Measurements from ENCODE around the gene CCDC87.

The CCDC87 gene

DNA sequence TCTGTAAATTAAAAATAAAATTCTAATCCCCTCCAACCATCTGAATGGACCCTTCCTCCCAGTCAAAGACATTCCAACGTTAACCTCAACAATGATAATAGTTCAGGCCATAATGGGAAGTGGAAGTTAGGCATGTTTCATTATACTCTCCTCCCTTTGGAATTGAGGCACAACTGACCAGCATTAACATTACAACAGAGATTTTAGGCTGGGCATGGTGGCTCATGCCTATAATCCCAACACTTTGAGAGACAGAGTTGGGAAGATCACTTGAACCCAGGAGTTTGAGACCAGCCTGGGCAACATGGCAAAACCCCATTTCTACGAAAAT, 22.0 kb downstream of the CCDC87 start:
- no peak for DNase-seq

DNA sequence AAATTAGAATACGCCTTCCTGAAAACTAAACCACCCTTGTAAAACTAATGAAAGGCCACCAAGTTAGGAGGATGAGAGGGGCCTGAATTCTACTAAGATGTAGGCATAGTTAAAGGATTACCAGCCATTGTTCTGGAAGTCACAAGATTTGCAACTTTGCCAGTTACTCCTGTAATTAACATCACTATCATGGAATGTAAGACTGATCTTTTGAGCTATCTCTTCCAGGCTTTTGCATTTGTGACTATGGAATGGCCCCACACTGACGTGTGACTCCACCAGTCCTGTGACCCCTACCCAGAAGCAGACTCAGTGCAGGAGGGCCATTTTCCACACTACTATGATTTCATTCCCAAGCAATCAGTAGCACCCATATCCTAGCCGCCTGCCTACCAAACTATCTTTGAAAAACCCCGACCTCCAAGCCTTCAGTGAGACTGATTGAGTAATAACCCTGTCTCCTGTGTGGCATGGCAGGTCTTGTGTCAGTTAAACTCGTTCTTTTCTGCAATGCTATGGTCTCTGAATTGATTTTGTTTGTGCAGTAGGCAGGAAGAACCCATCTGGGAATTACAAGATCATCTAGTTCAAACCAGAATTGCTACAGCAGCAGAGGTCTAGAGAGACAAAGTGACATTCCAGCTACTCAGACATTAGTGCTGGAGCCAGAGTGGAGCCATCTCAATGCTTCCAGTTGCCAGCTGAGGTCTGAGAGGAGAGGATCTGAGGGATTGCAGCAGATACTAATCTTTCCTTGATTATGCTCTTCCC, 22.6 kb downstream of the CCDC87 start:
- DNase-seq: no peak

DNA sequence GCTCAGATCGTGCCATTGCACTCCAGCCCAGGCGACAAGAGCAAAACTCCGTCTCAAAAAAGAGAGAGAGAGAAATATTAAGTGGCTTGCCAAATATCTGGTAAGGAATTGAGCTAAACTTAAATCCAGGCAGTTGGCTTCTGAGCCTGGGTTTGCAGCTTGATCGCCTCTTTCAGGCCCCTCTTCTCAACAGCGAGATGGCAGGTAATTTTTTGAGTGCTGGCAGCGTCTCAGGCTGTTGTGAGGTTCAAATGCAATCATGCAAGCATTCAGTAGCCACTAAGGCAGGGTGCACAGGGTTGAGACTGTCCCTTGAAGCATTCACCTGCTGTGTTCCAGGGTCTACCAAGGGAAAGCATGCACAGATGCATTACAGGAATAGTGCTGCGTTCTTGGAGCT, 23.8 kb downstream of the CCDC87 start:
- DNase-seq: no peak

DNA sequence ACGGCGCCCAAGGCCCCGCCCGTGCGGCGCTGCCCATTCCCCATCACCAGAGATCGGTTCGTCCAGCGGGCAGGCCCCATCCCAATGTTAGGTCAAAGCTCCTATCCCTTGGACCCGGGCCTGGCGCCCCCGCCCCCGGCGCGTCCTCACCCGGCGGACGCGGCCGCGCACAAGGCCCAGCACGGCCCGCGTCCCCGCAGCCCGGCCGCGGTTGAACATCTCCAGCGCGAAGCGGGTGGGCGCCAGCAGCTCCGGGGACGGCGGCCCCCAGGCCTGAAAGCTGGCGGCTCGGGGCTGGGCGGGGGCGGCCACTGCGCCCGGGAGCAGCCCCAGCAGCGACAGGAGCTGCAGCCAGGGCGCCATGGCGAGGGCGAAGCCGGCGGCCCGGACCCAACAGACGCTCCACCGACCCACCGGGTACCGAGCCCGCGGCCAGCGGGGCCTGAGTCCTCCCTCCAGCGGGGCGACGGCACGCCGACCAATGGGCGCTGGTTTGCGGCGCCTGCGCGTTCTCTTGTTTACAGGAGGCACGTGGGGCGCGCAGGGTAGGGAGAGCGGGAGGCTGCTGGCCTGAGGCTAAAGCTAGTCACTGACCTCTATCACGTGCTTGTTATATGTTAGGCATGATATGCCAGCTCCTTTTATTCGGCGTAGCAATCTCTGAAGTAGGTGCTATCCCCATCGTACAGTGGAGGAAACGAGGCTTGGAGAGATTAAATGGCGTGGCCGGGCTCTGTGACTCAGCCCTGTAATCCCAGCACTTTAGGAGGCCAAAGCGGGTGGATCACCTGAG, 24.5 kb downstream of the CCDC87 start, which contains the start of gene CTSF:
Gene CTSF (minus strand): TSS at position 483 of the 793 bp plus-strand sequence. CDS start 120 bp downstream, at position 363.
- peak; percentile 86 to 94 (median 90) for DNase-seq

DNA sequence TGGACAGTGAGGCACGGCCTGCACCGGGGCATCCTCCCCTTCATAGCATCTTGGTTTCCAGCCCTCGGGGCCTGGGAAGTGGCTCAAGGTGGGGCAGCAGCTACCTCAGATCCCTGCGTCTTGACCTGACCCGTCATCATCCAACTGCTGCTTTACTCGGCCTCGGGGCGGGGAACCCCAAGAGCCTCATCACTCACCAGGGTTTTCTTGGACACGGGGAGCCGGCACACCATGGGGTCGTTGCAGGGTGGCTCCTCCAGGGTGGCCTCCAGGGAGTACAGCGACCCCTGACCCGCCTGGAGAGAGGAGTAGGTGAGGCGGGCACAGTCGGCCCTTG, 25.1 kb downstream of the CCDC87 start:
- no peak for DNase-seq

DNA sequence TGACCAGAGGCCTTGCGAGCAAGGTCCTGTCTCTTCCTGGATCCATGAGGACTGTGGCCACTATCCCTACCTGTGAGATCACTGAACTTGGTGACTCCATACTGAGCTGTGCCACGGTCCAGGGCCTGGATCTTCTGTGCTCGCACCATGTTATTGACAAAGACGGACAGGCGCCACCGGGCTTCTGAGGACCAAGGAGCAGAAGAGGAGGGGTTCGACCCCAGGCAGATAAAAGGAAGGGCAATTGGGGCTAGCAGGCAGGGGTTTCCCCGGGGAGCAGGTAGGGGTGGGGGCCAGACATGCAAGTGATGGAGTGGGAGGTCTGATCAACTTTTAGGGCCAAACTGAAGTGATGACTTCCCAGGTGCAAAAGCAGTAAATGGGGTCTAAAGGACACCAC, 26.6 kb downstream of the CCDC87 start:
- DNase-seq: no peak

DNA sequence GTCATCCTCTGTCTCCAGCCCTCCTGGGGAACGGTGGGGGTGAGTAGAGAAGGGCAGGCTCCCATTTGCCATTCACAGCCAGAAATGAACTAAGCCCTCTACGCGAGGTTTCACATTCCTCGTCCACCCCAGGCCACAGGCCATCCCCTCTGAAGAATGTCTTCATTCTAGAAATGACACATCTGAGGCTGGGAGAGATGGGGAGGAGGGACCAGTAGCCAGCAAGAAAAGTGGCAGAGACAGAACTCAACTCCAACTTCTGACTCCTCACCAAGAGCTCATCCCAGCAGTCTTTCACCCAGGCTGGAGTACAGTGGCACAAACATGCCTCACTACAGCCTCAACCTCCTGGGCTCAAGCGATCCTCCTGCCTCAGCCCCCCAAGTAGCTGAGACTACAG, 27.9 kb downstream of the CCDC87 start:
- DNase-seq: no peak

DNA sequence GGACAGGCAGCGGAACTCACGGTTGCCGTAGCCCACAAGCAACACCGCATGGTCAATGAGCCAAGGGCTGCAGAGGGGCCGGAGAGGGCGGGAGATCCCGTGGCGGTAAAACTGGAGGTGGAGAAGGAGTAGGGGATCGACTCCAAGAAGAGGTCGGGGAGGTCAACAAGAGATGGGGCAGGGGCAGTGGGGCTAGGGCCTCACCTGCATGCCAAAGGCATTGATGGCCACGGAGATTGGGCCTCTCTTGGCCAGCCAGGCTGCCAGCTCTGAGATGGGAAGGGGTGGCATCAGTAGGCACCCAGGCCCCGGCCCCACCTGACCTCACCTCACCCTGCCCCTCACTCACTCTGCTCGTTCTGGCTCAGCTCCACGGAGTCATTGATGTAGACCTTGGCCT, 28.3 kb downstream of the CCDC87 start:
- DNase-seq: no peak

DNA sequence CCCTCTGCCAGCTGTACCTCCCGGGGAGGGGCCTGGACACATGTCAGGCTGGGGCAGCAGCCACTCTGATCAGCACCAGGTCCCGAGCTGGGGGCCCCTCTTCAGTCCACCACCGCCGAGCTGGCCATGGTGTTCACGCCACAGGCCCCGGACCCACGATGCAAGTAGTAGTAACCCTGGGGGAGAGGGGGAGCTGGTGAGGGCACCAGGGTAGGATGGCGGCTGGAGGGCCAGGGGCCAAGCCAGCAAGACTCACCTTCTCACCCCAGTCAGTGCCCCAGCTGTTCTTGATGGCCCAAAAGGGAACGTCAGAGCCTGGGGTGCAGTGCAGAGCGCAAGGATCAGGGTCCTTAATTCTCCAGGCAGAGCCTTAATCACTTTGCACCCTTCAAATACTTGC, 29.0 kb downstream of the CCDC87 start:
- DNase-seq: no peak

DNA sequence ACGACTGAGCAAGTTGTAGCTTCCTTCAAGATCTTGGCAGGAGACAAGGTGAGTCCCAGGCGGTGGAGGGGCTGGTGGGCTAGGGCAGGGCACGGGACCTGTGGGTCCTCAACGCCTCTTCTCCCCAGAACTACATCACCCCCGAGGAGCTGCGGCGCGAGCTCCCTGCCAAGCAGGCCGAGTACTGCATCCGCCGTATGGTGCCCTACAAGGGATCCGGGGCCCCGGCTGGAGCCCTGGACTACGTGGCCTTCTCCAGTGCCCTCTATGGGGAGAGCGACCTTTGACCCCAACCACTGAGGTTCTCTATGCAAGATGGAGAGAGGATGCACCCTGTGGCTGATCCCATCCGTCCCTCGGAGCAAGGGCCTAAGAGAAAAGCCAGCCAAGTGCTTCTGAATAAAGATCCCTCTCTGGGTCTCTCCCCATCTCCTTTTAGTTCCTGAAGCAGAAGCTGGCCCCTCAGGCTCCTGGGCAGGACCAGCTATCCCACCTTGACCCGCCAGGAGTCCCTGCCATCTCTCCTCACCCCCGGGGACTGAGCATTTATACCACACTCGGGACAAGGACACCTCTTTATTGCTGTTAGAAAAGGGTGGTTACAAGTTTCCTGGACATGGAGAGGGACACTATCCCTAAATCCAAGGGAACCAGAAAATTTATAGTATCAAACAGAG, 29.8 kb downstream of the CCDC87 start:
- no peak for DNase-seq

DNA sequence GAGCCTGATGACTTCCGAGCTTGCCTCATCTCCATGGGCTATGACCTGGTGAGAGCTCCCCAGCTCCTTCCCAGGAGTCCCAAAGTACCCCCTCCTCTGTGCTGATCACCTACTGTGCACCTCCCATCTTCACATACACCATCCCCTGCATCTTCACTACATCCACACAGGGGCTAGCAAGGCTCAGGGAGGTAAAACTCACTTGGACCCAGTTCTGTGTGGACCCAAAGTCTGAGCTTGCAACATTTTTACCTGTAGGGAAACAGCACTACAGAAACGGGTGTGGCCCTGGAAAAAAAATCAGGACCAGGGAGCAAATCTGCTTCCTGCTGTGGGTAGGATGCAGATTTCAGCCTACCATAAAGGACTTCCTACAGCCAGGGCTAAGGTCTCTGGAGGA, 30.6 kb downstream of the CCDC87 start:
- DNase-seq: no peak

DNA sequence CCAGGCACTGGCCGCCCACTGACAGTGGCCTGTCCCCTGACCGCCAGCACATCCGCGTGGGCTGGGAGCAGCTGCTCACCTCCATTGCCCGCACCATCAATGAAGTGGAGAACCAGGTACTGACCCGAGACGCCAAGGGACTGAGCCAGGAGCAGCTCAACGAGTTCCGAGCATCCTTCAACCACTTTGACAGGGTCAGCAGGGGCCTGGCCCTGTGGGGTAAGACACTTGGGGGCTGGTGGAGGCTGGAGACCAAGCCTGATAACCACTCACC, 31.0 kb downstream of the CCDC87 start:
- no peak for DNase-seq

DNA sequence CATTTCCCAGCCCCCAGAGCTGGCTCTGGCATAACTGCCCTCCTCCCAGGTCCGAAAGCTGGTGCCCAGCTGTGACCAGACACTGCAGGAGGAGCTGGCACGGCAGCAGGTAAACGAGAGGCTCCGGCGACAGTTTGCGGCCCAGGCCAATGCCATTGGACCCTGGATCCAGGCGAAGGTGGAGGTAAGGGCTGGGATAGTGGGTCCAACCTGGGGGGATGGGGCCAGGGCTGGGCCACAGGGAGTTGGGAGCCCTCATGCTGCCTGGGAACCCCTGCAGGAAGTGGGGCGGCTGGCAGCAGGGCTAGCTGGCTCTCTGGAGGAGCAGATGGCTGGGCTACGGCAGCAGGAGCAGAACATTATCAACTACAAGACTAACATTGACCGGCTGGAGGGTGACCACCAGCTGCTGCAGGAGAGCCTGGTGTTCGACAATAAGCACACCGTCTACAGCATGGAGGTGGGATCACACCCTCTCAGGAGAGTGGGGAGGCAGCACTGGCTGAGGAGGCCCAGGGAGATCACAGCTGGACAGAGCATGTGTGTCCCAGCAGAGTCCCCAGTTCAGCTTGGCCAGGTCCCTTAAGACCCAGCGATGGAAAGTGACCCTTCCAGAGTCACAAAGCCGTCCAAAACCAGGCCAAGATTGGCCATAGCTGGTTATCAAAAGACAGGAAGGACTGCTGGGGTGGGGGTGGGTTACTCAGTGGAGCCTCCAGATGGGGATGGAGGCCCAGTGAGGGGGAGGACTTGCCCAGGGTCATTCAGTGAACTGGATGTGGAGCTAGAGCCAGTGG, 31.5 kb downstream of the CCDC87 start:
- DNase-seq: no peak

DNA sequence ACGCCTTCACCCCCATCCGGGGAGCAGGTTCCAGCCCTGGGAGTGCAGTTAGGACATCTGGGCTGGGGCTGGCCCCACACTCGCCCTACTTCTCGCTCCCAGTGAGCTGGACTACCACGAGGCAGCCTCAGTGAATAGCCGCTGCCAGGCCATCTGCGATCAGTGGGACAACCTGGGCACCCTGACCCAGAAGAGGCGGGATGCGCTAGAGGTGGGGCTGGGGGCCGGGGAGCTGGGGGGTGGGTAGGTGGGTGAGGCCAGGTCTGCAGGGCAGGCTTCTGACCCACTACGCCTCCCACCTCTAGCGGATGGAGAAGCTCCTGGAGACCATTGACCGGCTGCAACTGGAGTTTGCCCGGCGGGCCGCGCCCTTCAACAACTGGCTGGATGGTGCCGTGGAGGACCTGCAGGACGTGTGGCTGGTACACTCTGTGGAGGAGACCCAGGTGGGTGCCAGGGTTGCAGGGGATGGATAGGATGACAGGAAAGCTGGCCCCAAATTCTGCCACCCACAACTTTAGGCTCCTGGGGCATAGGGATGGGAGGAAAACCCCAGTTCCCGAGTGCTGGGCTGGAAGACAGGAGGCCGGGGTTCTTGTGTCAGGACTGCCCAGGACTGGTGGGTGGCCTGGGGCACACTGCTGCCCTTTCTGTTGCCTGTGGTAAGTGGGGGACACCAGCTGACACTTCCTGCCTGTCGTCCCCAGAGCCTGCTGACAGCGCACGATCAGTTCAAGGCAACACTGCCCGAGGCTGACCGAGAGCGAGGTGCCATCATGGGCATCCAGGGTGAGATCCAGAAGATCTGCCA, 32.8 kb downstream of the CCDC87 start:
- DNase-seq: no peak

DNA sequence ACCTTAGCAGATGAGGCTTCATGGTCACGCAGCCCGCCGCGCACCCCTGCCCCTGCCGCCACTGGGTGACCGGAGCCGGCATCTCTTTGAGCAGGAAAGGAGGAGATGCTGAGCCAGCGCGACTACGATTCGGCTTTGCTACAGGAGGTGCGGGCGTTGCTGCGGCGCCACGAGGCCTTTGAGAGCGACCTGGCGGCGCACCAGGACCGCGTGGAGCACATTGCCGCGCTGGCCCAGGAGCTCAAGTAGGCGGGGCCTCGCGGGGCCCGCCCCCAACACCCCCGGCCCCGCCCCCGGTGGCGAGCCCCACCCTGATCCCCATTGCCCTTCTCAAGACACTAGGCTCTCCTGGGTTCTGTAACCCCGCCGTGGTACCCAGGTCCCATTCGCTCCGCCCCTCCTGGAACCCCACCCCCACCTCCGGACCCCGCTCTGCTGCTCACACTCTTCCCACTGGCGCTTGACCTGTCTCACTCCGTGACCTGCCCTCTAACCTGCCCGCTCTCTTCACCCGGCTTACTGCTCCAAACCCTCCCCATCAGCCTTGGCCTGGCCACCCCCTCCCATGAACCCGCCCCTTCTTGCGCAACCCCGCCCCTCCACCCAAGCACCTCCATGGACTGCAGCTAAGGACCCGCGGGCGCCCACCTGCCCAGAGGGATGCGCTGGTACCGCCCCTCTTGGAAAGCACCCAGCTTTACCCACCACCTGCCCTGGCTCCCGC, 33.6 kb downstream of the CCDC87 start:
- DNase-seq: peak in 2 of 4 experiments; percentile 23 to 29

DNA sequence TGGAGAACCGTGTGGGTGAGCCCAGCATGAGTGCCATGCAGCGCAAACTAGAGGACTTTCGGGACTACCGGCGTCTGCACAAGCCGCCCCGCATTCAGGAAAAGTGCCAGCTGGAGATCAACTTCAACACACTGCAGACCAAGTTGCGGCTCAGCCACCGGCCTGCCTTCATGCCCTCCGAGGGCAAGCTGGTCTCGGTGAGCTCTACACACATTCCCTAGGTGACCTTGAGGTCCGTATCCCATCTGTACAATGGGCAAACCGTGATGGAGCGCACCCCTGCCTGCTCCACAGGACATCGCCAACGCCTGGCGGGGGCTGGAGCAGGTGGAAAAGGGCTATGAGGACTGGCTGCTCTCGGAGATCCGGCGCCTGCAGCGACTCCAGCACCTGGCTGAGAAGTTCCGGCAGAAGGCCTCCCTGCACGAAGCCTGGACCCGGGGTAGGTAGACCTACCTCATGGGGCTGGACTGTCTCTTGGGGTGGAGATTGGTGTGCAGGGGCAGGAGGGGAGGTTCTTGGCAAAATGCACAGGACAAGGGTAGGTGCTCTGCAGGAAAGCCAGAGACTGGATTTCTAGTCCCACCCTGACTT, 35.0 kb downstream of the CCDC87 start:
- no peak for DNase-seq

DNA sequence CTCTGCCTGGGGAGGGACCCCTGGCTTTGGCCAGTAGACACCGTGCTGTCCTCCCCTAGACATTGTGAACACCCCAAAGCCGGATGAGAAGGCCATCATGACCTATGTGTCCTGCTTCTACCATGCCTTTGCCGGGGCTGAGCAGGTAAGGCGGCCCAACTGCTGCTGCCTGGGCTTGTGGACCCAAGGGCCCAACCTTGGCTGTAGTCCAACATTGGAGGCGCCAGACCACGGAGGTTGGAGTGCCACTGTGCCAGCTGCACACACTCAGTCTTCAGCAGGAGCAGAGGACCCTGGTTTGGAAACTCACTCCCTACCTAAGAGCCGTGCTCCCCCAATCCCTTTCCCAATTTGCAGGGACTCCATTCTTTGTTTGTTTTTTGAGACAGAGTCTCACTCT, 36.8 kb downstream of the CCDC87 start:
- DNase-seq: no peak

DNA sequence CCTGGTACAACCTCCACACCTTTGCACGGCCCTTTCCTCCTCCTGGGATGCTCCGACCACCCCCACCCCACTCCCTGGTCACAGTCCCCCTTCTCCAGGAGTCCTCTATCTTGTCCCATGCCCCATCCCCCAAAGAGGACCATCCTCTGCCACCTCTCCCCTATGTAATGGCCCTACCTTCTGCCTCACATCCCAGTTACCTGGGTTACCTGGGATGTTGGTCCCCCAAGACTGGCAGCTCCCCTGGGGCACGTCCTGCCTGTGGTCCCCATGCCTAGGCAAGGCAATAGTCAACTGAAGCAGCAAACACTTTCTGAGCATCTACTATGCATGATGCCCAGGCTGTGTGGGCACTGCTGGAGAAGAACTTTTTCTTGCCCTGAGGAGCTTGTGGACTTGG, 37.4 kb downstream of the CCDC87 start:
- no peak for DNase-seq

DNA sequence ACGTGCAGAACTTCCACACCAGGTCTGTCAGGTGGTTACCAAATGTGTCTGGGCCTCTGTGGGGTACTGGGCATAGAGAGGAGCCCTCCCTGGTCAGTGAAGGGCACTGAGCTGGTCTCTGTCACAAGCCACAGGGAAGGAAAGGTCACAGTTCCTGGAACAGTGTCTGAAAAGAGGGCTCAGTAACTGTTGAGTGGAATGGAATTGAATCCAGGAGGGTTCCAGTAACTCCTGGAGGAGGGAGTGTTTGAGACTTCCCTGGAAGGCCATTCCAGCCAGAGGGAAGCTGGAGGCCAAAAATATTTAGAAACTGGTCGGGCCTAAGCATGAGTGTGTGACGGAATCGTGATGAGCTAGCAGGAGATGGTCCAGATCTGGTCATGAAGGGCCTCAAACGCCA, 38.3 kb downstream of the CCDC87 start:
- no peak for DNase-seq

DNA sequence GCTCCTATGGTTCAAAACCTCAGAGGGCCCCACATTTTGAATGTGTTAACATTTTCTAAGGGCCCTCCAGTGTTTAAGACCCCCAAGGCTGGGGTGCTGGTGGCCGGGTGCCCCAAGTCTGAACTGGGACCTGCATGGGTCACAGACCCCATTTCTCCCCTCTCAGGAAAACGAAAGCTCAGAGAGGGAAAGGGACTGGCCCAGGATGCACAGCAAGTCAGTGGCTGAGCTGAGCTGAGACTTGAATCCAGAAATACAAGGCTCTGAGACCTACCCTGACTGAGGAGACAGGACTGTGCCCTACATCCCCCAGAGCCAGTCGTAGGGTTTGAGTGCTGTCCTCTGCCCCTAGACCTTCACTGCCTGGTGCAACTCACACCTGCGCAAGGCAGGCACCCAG, 42.0 kb downstream of the CCDC87 start:
- no peak for DNase-seq

DNA sequence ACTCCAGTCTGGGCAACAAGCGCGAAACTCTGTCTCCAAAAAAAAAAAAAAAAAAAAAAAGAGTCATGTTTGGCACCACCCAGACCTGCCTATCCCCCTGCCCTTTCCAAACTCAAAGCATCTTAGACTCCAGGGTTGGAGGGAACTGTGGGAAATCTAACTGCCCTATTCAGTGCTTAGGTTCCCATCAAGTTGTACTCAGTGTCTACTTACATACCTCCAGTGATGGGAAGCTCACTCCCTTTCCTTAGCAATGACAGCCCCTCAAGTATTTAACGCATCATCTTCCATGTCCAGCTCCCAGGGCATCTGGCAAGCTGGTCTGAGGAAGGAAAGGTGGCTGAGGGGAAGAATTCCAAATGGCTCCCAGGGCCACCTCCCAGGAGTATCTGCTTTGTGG, 43.2 kb downstream of the CCDC87 start:
- DNase-seq: no peak

Measured in suppressor macrophage (primary cell).